ENCODE data around the gene EPG5. TPM values are rescaled to one million over a fixed set of nuclear protein-coding genes. Genes with fewer than 3 reads are reported as not detected.

The EPG5 gene
- total RNA-seq, 2 experiments from 2014 or later, result 15.3 to 19.0 TPM

DNA sequence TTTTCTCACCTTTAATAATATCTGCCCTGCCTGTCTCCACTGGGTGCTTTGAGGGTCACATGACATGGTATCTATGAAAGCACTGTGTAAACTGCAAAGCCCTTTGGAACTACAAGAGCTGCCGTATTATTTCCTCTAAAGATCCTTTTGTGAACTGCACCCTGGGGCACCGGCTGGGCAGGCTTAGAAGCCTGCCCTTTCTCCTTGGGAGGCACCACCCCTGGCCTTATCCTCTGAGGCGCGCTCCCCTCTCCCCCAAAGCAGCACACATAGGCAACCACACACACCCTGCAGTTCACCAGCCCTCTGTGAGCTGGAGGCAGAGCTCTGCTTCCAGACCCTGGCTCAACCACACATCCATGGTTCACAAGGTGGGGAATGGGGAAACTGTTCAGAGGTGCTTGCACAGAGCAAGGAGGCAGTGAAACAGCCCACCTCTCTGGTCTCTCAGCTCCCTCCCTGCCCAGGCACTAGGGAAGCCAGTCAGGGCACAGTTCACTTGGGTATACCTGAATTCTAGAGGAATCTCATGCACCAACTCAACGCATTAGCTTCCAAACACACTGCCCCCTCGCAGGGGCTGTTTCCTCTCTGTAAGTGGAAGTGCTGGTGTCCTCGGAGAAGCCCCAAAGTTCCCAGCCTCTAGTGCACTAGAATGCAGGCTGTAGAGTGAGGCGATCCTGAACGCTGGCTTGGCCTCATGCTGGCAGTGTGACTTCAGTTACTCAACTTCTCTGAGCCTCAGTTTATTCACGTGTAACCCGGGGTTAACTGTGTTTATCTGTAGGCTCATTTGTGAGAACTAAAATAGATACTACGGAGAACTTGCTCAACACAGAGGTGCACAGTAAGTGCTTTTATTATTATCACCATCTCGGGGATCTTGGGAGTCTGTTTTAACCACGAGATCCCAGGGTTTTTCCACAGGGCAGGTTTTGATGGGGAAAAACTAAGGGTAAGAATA, 130.6 kb downstream of the EPG5 start:
- intact Hi-C loops (cut with micrococcal nuclease), result no loop called here
- no peaks in the 10 kb centered on the region for H3K9me3 Mint-ChIP-seq
- no peak for ATAC-seq
- POLR2A ChIA-PET, result no interaction called here
- no peak overlapping the region for H3K27ac Mint-ChIP-seq
- H3K27me3 Mint-ChIP-seq, result peaks cover 37% of the 10 kb centered on the region
- no peaks in the 10 kb centered on the region for H3K36me3 Mint-ChIP-seq (ENCODE audit: low read depth)
- H3K4me1 Mint-ChIP-seq (ENCODE audit: low read depth), result peaks cover 7% of the 10 kb centered on the region
- TF ChIP-seq, protein P1, sequence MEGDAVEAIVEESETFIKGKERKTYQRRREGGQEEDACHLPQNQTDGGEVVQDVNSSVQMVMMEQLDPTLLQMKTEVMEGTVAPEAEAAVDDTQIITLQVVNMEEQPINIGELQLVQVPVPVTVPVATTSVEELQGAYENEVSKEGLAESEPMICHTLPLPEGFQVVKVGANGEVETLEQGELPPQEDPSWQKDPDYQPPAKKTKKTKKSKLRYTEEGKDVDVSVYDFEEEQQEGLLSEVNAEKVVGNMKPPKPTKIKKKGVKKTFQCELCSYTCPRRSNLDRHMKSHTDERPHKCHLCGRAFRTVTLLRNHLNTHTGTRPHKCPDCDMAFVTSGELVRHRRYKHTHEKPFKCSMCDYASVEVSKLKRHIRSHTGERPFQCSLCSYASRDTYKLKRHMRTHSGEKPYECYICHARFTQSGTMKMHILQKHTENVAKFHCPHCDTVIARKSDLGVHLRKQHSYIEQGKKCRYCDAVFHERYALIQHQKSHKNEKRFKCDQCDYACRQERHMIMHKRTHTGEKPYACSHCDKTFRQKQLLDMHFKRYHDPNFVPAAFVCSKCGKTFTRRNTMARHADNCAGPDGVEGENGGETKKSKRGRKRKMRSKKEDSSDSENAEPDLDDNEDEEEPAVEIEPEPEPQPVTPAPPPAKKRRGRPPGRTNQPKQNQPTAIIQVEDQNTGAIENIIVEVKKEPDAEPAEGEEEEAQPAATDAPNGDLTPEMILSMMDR (IDR thresholded peaks at IDR 0.05), result no peak
- H3K4me3 Mint-ChIP-seq, result peak overlapping the region; percentile 24
- no peak for DNase-seq
- CTCF ChIA-PET, result interaction anchor here (1.1 to 2.3 kb wide), 3 partner anchors 42 to 170 kb away, joined by 3 to 9 read pairs (median 3); no protein-coding TSS in a partner anchor

- CTCF ChIA-PET, result interaction anchor here (1.1 to 2.3 kb wide), 3 partner anchors 44 to 169 kb away, joined by 3 to 9 read pairs (median 3); no protein-coding TSS in a partner anchor
- Mint-ChIP-seq H3K27me3 (peaks cover 34% of the 10 kb centered on the region), H3K4me1 (ENCODE audit: low read depth) (peaks cover 7% of the 10 kb centered on the region), H3K36me3 (ENCODE audit: low read depth) (no peaks in the 10 kb centered on the region), H3K4me3 (no peak overlapping the region), H3K27ac (no peak overlapping the region), H3K9me3 (no peaks in the 10 kb centered on the region)
- DNase-seq (no peak), ATAC-seq (no peak)
- intact Hi-C loops (cut with micrococcal nuclease), result no loop called here
- POLR2A ChIA-PET, result interaction anchor here (0.7 kb wide), 1 partner anchor 83 kb away, joined by 3 read pairs; no protein-coding TSS in a partner anchor
- TF ChIP-seq, protein P1 (IDR thresholded peaks at IDR 0.05), result no peak
These were observed 132.0 kb downstream of the EPG5 start for GRCh38 chr18:45835057-45835636.

DNA sequence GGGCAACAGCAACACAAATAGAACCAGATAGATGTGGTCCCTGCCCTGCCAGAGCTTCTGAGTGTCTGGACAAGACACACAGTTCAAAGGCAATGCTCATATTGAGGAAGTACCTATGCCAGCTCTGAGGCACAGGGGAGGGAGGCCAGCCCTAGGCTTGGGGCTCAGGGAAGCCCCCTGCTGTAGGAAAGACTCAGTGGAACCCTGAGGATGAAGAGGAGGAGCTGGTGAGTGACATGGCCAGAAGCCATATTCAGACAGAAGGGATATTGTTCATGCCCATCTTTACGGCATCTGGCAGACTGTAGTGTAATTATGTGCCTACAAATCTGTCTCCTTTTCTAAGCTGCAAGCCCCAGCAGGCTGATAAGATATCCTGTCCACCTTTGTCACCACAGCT, 132.8 kb downstream of the EPG5 start:
- H3K27me3 Mint-ChIP-seq, result peaks cover 29% of the 10 kb centered on the region
- POLR2A ChIA-PET, result interaction anchor here (0.7 kb wide), 1 partner anchor 82 kb away, joined by 3 read pairs; no protein-coding TSS in a partner anchor
- intact Hi-C loops (cut with micrococcal nuclease), result no loop called here

GRCh38 chr18:45833846-45834245, 133.3 kb downstream of the EPG5 start:
- no peak for ATAC-seq
- peaks cover 25% of the 10 kb centered on the region for H3K27me3 Mint-ChIP-seq
- H3K36me3 Mint-ChIP-seq (ENCODE audit: low read depth), result no peaks in the 10 kb centered on the region
- no peaks in the 10 kb centered on the region for H3K9me3 Mint-ChIP-seq
- ChIA-PET POLR2A (no interaction called here), CTCF (no interaction called here)
- H3K4me1 Mint-ChIP-seq (ENCODE audit: low read depth), result peaks cover 7% of the 10 kb centered on the region
- intact Hi-C loops (cut with micrococcal nuclease), result no loop called here
- no peak overlapping the region for H3K27ac Mint-ChIP-seq
- DNase-seq, result no peak
- TF ChIP-seq, protein P1 (IDR thresholded peaks at IDR 0.05), result no peak
- H3K4me3 Mint-ChIP-seq, result no peak overlapping the region

More for the DNA sequence above, 132.8 kb downstream of the EPG5 start:
- no peaks in the 10 kb centered on the region for H3K9me3 Mint-ChIP-seq
- CTCF ChIA-PET, result interaction anchor here (1.1 to 2.3 kb wide), 2 partner anchors 45 to 168 kb away, joined by 3 to 9 read pairs; no protein-coding TSS in a partner anchor
- H3K4me3 Mint-ChIP-seq, result no peak overlapping the region
- H3K4me1 Mint-ChIP-seq (ENCODE audit: low read depth), result peaks cover 7% of the 10 kb centered on the region
- no peak for ATAC-seq
- TF ChIP-seq, protein P1 (IDR thresholded peaks at IDR 0.05), result no peak
- H3K27ac Mint-ChIP-seq, result no peak overlapping the region
- no peaks in the 10 kb centered on the region for H3K36me3 Mint-ChIP-seq (ENCODE audit: low read depth)
- DNase-seq, result no peak

All from activated CD8-positive, alpha-beta T cell treated with anti-CD3 and anti-CD28 coated beads for 36 hours (primary cell).